Memory B cell (primary cell): Measurements from ENCODE around the gene RBM39.

Source experiments
- ATAC-seq: fragments of 150-1000 bp; cut with Tn5 transposase; 2 replicates; pipeline ENCODE4 v1.10.0; 2021; ENCODE audit warnings: low read depth, mild to moderate bottlenecking, moderate library complexity
- DNase-seq, 2 donors: peaks; one replicate each; pipeline ENCODE4 v3.0.0; 2022; ENCODE audit warnings: low spot score in 2 of 2
- H3K27ac Mint-ChIP-seq: one replicate; pipeline ENCODE4 v1.8.0; 2022; ENCODE audit warnings: mild to moderate bottlenecking, moderate library complexity, mixed read lengths
- H3K27me3 Mint-ChIP-seq: one replicate; pipeline ENCODE4 v1.8.0; 2022; ENCODE audit warnings: mixed read lengths
- H3K36me3 Mint-ChIP-seq: one replicate; pipeline ENCODE4 v1.8.0; 2022; ENCODE audit warnings: mild to moderate bottlenecking, mixed read lengths
- H3K4me1 Mint-ChIP-seq: one replicate; pipeline ENCODE4 v1.8.0; 2022; ENCODE audit warnings: mixed read lengths
- H3K4me3 Mint-ChIP-seq: one replicate; pipeline ENCODE4 v1.8.0; 2022; ENCODE audit warnings: mild to moderate bottlenecking, moderate library complexity, mixed read lengths
- H3K9me3 Mint-ChIP-seq: one replicate; pipeline ENCODE4 v1.8.0; 2022; ENCODE audit warnings: mixed read lengths

The RBM39 gene

DNA sequence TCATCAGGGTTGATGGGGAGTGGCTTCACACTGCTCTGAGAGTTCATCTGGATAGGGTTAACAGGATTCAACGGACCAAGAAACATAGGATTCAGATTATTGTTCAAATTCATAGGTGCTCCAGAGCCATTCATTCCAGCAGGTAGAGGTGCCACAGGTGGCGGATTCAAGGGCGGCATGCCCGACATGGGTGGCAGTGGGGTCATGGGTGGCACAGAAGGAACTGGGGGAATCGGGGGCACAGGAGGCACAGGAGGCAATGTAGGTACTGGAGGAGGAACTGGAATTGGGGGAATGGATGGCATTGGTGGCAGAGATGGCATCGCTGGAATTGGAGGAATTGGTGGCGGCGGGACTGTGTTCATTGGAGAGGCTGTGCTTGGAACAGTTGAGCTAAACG, 87.6 kb downstream of the RBM39 start:
- no peaks in the 10 kb centered on the region for H3K27me3 Mint-ChIP-seq
- H3K4me1 Mint-ChIP-seq, result peaks cover 18% of the 10 kb centered on the region
- DNase-seq (no peak), ATAC-seq (no peak)
- no peaks in the 10 kb centered on the region for H3K9me3 Mint-ChIP-seq
- H3K4me3 Mint-ChIP-seq, result no peak overlapping the region
- peaks cover 3% of the 10 kb centered on the region for H3K36me3 Mint-ChIP-seq
- H3K27ac Mint-ChIP-seq, result no peak overlapping the region

DNA sequence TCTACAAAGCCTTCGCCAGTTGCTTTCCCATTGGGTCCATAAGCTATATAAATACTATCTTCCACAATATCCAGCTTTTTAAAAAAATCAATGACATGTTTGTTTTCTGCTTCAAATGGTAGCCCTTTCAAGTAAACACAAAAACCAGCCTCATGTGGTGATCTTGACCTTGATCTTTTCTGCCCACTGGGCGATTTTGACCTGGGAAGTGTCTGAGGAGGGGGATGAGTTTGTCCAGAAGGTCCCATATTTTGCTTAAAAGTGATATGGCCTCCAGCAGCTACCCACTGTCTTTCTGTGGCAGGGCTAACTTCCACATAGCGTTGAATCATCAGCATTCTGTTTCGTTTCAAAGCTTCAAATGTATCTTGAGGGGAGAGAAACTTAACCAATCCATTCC, 88.2 kb downstream of the RBM39 start:
- H3K4me1 Mint-ChIP-seq, result peaks cover 15% of the 10 kb centered on the region

More for the DNA sequence above, 88.2 kb downstream of the RBM39 start:
- H3K27ac Mint-ChIP-seq, result no peak overlapping the region
- DNase-seq (no peak), ATAC-seq (no peak)
- peaks cover 3% of the 10 kb centered on the region for H3K36me3 Mint-ChIP-seq
- no peaks in the 10 kb centered on the region for H3K9me3 Mint-ChIP-seq
- no peak overlapping the region for H3K4me3 Mint-ChIP-seq
- no peaks in the 10 kb centered on the region for H3K27me3 Mint-ChIP-seq
